ENCODE data around the gene SHISA5. TPM values are rescaled to one million over a fixed set of nuclear protein-coding genes. Genes with fewer than 3 reads are reported as not detected.

SHISA5 gene
- total RNA-seq, 1 experiment from 2014 or later = 115 TPM

DNA sequence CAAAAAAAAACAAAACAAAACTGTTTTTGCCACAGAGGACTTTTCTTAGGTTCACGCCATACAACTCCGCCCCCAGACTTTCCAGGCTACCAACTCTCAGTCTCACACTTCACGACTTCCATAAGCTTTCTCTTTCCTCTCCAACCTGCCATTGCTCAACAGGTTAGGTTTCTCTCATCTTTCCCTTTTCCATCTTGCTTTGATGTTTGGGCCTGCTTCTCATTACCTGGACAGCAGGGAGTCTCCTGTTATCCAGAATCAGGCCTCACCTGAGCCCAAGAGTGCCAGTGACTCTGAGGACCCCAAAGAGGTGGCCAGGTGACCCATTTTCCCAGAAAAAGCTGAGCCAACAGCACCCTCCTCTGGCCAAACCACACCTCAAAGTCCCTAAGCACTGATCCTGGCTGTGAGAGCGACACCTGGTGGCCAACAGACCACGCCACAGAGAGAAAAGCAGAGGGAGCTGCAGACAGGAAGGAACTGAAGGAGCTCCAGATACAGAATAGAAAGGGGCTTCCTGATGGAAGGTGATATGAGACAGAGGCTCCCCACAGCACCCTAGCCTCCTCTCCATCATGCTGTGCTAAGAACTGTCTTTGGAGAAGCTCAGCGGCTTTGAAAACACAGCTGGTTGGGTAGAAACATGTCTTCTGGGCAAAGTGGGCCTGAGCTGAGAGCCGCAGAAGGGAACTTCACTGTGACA lies 68.0 kb downstream of the SHISA5 start:
- DNase-seq (ENCODE audit: low spot score) = peak; percentile 93

GRCh38 chr3:48435223-48435595 lies 68.8 kb downstream of the SHISA5 start:
- in situ Hi-C loops (cut with HindIII; ENCODE audit: low sequenced_read_pairs) = no loop called here
- DNase-seq (ENCODE audit: low spot score) = no peak

More for the DNA sequence above, 68.0 kb downstream of the SHISA5 start:
- in situ Hi-C loops (cut with HindIII; ENCODE audit: low sequenced_read_pairs) = no loop called here

DNA sequence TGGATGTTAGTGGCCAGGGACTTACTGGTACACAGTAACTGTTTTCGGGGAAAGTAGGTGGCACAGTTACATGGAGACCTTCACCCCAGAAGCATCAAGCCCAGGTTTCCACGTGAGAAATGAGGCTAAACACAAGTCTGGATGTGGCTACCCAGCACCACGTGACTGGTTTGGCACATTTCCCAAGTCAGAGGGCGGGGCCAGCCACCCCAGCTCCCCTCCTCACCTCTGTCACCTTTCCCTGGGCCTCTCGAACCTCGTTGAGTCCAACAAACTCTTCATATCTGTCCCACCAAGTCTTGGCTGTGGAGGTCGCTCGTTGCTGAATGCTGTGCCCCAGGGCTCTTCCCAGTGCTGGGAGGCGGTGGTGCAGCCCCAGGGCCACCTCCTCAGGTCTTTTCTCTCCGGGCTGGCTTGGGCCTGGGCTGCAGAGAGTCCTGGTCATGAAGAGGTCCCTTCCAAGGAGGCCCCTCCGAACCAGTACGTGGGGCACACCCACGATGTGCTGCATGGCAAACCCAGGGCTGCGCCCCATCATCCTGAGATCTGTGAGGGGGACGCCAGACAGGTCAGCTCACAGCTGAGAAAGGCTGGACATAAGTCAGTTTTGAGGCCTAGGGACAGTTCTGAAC lies 69.3 kb downstream of the SHISA5 start:
- DNase-seq (ENCODE audit: low spot score) = no peak
- in situ Hi-C loops (cut with HindIII; ENCODE audit: low sequenced_read_pairs) = no loop called here

- in situ Hi-C loops (cut with HindIII; ENCODE audit: low sequenced_read_pairs) = no loop called here
Observed at GRCh38 chr3:48433472-48434118, 70.4 kb downstream of the SHISA5 start.

GRCh38 chr3:48432411-48433371 lies 71.3 kb downstream of the SHISA5 start:
- in situ Hi-C loops (cut with HindIII; ENCODE audit: low sequenced_read_pairs) = no loop called here
- peak; percentile 51 for DNase-seq (ENCODE audit: low spot score)

More at GRCh38 chr3:48433472-48434118, 70.4 kb downstream of the SHISA5 start:
- no peak for DNase-seq (ENCODE audit: low spot score)

GRCh38 chr3:48431224-48432029 lies 72.5 kb downstream of the SHISA5 start:
- DNase-seq (ENCODE audit: low spot score) = no peak
- in situ Hi-C loops (cut with HindIII; ENCODE audit: low sequenced_read_pairs) = no loop called here

DNA sequence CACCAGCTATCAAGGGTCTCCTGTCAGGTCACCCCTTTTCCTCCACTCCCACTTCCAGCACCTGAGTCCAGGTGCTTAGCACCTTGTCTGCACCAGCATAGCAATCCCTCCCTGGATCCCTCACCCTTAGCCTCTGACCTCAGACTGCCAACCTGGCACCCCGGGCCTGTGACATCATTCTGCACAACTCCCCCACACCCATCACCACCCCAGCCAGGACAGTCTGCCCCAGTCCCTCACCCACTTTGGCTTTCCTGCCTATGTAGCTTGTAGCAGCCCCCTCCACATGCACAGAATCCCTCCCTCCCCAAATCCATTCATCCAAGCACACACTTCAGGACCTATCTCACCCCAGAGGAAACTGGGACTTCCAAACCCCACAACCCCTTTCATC lies 73.3 kb downstream of the SHISA5 start:
- no peak for DNase-seq (ENCODE audit: low spot score)
- in situ Hi-C loops (cut with HindIII; ENCODE audit: low sequenced_read_pairs) = no loop called here

GRCh38 chr3:48429960-48430707 lies 73.8 kb downstream of the SHISA5 start, which contains the start of gene PLXNB1:
PLXNB1 (minus strand) TSS chr3:48430086; CDS start chr3:48424611, 5,475 bp downstream.
- in situ Hi-C loops (cut with HindIII; ENCODE audit: low sequenced_read_pairs) = no loop called here

GRCh38 chr3:48429317-48429959 lies 74.5 kb downstream of the SHISA5 start:
- in situ Hi-C loops (cut with HindIII; ENCODE audit: low sequenced_read_pairs) = no loop called here
- DNase-seq (ENCODE audit: low spot score) = peak; percentile 57

More at GRCh38 chr3:48429960-48430707, 73.8 kb downstream of the SHISA5 start, which contains the start of gene PLXNB1:
- DNase-seq (ENCODE audit: low spot score) = no peak

- peak; percentile 40 for DNase-seq (ENCODE audit: low spot score)
Observed at GRCh38 chr3:48428572-48429316, 75.2 kb downstream of the SHISA5 start.

GRCh38 chr3:48428088-48428571 lies 75.8 kb downstream of the SHISA5 start:
- in situ Hi-C loops (cut with HindIII; ENCODE audit: low sequenced_read_pairs) = no loop called here
- no peak for DNase-seq (ENCODE audit: low spot score)

More at GRCh38 chr3:48428572-48429316, 75.2 kb downstream of the SHISA5 start:
- in situ Hi-C loops (cut with HindIII; ENCODE audit: low sequenced_read_pairs) = no loop called here

DNA sequence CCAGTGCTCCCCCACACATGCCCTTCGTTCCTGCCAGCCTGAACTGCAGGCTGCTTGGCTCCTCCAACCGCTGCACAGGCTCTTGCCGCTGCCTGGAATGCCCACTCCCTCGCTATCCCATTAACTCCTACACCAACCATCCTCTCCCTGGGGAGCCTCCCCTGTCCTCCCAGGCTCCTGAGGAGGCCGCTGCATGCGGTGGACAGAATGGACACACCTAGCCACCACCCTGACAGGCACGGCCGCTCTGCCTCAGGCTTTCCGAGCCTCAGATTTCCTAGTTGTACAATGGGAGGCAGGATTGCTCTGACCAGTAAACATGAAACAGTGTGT lies 76.4 kb downstream of the SHISA5 start:
- no peak for DNase-seq (ENCODE audit: low spot score)
- in situ Hi-C loops (cut with HindIII; ENCODE audit: low sequenced_read_pairs) = no loop called here

DNA sequence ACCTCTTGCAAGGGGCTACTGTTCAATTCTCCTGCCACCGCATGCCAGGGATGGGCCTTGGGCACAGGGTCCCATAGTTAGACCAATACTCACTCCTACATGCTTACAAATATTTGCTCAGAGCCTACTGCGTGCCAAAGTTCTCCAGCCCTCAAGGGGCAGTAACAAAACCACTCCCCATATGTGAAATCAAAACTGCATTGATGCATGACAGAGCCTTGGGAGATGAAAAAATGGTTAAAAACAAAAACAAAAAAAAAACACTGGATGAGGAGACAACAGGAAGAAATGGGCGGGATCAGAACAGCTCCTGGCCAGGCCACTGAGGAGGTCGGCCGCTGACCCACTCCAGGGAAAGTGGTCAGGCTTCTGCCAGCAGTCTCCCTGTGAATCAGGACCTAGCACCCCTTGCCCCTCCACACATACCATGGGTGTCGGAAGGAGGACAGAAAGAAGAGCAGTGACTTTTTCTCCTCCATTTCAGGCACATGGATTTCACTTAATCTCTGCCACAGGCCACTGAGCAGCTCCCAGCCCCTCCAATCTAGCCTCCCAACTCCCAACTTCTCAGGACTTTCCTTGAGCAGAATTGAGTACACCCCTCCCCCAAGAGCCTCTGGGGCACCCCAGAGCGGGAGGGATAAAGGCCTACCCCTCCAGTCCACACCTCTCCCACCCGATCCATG lies 76.9 kb downstream of the SHISA5 start:
- in situ Hi-C loops (cut with HindIII; ENCODE audit: low sequenced_read_pairs) = no loop called here
- no peak for DNase-seq (ENCODE audit: low spot score)

GRCh38 chr3:48426401-48426909 lies 77.5 kb downstream of the SHISA5 start:
- DNase-seq (ENCODE audit: low spot score) = peak; percentile 43
- in situ Hi-C loops (cut with HindIII; ENCODE audit: low sequenced_read_pairs) = no loop called here

DNA sequence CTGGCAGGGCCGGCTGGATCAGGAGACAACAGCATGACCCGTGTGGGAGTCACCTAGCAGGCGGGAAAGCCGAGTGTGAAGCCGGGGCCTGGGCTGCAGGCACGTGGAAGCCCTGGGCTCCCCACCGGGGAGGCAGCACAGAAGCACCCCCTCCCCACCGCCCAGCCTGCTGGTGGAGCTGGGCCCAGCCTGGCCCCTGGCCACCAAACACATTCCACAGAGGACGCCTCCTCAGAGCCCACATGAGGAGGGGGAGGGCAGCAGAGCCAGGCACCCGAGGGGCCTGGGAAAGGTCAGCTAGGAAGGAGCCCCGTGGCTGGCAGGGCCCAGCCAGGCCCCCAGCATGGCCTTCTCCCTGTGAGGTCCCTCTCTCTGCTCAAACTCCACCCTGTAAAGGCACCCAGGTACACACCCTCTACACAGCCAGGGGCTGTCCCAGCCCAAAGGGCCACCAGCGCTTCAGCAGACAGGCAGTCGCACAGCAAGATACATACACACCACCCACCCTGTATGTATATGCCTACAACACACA lies 78.6 kb downstream of the SHISA5 start:
- no peak for DNase-seq (ENCODE audit: low spot score)
- in situ Hi-C loops (cut with HindIII; ENCODE audit: low sequenced_read_pairs) = no loop called here
